ENCODE measurements around the gene FTO. TPM values are rescaled to one million over a fixed set of nuclear protein-coding genes. Genes with fewer than 3 reads are reported as not detected.

FTO gene
- total and polyA plus RNA-seq, 2 of the 13 experiments (the other 11 are each of a cell fraction or from before 2014, with no cell fraction given): 41.6 to 55.8 TPM

DNA sequence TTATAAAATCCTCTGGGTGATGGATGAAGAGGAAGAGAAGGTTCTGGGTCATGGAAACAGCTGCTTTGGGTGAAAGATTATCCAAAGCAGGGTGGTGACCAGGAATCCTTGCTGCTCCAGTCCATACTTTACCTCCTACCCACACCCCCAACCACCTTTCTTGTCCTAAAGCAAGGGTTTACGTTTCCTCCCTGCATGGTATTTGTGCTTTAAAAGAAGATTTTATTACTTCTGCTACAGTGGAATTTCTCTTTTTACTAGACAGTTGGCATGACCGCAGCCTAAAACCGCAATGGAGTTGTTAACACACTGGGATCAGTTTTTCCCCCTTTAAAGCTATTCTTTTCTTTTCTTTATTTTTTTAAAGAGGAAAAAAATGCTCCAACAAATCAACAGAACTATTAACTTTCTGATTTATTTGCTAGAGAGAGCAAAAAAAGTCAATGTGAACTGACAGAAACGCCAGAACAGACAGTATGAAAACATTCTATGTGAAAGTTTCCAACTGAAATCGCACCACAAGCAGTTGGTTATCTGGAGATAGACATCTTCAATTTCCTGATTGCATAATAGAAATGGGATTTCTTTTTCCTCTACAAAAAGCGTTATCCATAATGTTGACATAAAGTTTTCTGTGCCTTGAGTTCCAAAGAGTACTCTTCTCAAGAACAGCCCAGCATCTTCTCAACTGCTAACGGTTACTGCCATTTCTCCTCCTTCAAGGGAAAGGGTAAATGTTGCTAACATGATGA, 346.7 kb downstream of the FTO start:
- Histone ChIP-seq H3K27me3 (ENCODE audit: control insufficient read depth in 1 of 2, insufficient read depth in 2 of 2, low read length in 2 of 2) (no peaks in the 10 kb centered on the region), H3K4me1 (ENCODE audit: insufficient read depth, low read length) (peaks cover 11% of the 10 kb centered on the region), H3K79me2 (ENCODE audit: insufficient read depth, low read length) (no peaks in the 10 kb centered on the region), H3K4me3 (replicated peaks in 1 of 3; ENCODE audit: insufficient read depth in 1 of 3, low read depth in 2 of 3, low read length in 3 of 3) (no peak overlapping the region), H3K4me2 (ENCODE audit: low read depth, low read length) (no peak overlapping the region), H3K27ac (ENCODE audit: extremely low read length, insufficient read depth, low read length) (no peak overlapping the region), H3K9me3 (ENCODE audit: low read length) (no peaks in the 10 kb centered on the region), H3K9ac (ENCODE audit: insufficient read depth, low read depth, low read length) (no peak overlapping the region), H2AFZ (ENCODE audit: low read length) (no peak overlapping the region), H4K20me1 (ENCODE audit: insufficient read depth, low read length) (no peaks in the 10 kb centered on the region), H3K36me3 (replicated peaks in 1 of 2; ENCODE audit: control insufficient read depth in 1 of 2, insufficient read depth in 2 of 2, low read length in 2 of 2) (no peaks in the 10 kb centered on the region)
- TF ChIP-seq RXRB (CRISPR knock-in tag; IDR thresholded peaks at IDR 0.05; ENCODE audit: borderline replicate concordance) (no peak), CEBPB (IDR thresholded peaks at IDR 0.05; ENCODE audit: borderline replicate concordance, low read depth, low read length) (peak; percentile 31; the same call in 1 of the 2 replicates), TFAP4 (IDR thresholded peaks at IDR 0.05; ENCODE audit: borderline replicate concordance, low read depth) (no peak)
- TF ChIP-seq, protein P1, sequence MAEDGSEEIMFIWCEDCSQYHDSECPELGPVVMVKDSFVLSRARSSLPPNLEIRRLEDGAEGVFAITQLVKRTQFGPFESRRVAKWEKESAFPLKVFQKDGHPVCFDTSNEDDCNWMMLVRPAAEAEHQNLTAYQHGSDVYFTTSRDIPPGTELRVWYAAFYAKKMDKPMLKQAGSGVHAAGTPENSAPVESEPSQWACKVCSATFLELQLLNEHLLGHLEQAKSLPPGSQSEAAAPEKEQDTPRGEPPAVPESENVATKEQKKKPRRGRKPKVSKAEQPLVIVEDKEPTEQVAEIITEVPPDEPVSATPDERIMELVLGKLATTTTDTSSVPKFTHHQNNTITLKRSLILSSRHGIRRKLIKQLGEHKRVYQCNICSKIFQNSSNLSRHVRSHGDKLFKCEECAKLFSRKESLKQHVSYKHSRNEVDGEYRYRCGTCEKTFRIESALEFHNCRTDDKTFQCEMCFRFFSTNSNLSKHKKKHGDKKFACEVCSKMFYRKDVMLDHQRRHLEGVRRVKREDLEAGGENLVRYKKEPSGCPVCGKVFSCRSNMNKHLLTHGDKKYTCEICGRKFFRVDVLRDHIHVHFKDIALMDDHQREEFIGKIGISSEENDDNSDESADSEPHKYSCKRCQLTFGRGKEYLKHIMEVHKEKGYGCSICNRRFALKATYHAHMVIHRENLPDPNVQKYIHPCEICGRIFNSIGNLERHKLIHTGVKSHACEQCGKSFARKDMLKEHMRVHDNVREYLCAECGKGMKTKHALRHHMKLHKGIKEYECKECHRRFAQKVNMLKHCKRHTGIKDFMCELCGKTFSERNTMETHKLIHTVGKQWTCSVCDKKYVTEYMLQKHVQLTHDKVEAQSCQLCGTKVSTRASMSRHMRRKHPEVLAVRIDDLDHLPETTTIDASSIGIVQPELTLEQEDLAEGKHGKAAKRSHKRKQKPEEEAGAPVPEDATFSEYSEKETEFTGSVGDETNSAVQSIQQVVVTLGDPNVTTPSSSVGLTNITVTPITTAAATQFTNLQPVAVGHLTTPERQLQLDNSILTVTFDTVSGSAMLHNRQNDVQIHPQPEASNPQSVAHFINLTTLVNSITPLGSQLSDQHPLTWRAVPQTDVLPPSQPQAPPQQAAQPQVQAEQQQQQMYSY (CRISPR knock-in tag; IDR thresholded peaks at IDR 0.05): peak; percentile 85
- FAIRE-seq (no peak), DNase-seq (ENCODE audit: low spot score) (no peak), ATAC-seq (no peak)
- no TSS peak for BruUV-seq (replicated peaks)
- POLR2A ChIA-PET: interaction anchor here (1.1 kb wide), 1 partner anchor 125 kb away, joined by 3 read pairs; no protein-coding TSS in a partner anchor
- intact Hi-C loops (cut with micrococcal nuclease; ENCODE audit: unreplicated experiment) (no loop called here), in situ Hi-C loops (cut with HindIII; ENCODE audit: extremely low pct_ligation_motif_present, low pct_unique_long_range_greater_than_20kb) (no loop called here)
- 94% methylated on average over 7 of the region's 7 CpGs for WGBS (ENCODE audit: low lambda C conversion rate)
- CTCF ChIA-PET (ENCODE audit: low intra/inter-chr PET ratio, low total read pairs): no interaction called here
